HFF-Myc (cell line): Measurements from ENCODE around the gene GALNT2.

Experiments
- DNase-seq: peaks from one replicate; pipeline ENCODE4 v3.0.0-alpha.2; 2011; ENCODE audit warnings: low read depth; ENCODE audit errors: extremely low read depth
- H3K4me3 ChIP-seq: replicated peaks from 2 replicates; pipeline ENCODE4 v1.5.1; 2011; ENCODE audit warnings: low read depth, mild to moderate bottlenecking, control low read depth, low read length
- CTCF ChIP-seq: IDR thresholded peaks from 2 replicates; pipeline ENCODE4 v1.5.1; 2012; ENCODE audit warnings: mild to moderate bottlenecking, low read depth, low read length, control low read depth; ENCODE audit errors: missing control alignments

GALNT2 gene

GRCh38 chr1:230171356-230172015, 104.4 kb downstream of the GALNT2 start:
- no peak overlapping the region for H3K4me3 ChIP-seq
- no peak for DNase-seq
- TF ChIP-seq CTCF, result no peak

GRCh38 chr1:230172016-230172537, 105.0 kb downstream of the GALNT2 start:
- H3K4me3 ChIP-seq, result no peak overlapping the region
- TF ChIP-seq CTCF, result no peak
- no peak for DNase-seq

- H3K4me3 ChIP-seq, result no peak overlapping the region
- no peak for TF ChIP-seq CTCF
- no peak for DNase-seq
Observed at GRCh38 chr1:230173187-230173975, 106.3 kb downstream of the GALNT2 start.

DNA sequence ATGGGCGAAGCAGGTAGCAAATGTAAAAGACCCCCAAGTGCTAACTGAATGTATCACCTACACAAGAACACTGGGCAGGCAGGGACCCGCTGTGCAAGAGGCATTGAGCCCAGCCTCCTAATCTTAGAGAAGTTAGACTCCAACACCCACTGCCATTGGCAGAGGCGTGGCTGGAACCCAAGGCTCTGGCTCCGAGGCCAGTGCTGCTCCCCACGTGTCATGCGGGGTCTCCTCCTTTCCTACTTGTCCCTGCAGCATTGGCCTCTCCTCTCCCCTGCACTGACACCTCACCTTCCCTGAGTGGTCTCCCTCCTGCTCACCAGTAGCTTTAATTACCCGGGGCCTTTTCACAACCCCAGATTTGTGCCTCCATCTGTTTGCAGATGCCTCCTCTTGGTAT, 107.0 kb downstream of the GALNT2 start:
- no peak for TF ChIP-seq CTCF
- no peak overlapping the region for H3K4me3 ChIP-seq
- no peak for DNase-seq

DNA sequence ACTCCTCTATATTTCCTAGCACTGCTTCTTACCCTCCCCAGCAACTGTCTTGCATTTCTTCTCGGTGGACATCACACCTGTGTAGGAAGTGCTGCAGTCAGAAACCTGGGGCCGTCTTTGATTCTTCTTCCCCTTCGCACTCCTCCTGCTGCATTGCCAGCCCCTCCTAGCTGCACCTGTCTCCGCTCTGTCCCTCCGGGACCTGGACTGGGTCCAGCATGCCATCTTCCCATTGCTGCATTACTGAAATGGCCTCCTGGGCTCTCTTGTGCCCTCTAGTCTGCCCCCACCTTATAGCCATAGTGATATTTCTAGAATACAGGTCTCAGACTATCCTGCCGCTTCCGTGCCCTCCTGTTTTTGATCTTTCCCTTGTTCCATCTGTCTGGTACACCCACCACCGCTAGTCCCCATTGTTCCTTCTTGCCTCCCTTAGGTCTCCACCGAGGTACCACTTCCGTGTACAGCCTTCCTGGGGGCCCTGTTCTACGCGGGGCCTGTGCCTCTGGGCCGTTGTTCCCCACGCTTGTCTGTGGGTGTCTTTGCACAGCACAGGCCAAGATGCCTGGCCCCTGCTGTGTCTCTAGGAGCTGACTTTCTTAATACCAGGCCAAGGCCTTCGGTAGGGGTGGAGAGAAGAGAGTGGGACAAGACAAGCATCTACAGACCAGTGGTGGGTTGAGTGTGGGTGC, 107.6 kb downstream of the GALNT2 start:
- TF ChIP-seq CTCF, result no peak
- H3K4me3 ChIP-seq, result no peak overlapping the region
- no peak for DNase-seq

GRCh38 chr1:230175163-230175747, 108.2 kb downstream of the GALNT2 start:
- no peak for TF ChIP-seq CTCF
- H3K4me3 ChIP-seq, result no peak overlapping the region
- DNase-seq, result no peak
